Stomach (tissue), 9 donors: ENCODE results near the gene LARGE2. TPM values are rescaled to one million over a fixed set of nuclear protein-coding genes. Genes with fewer than 3 reads are reported as not detected.

Source experiments
- DNase-seq, 2 donors: peaks; one replicate each; pipeline versions ENCODE4 v3.0.0 to v3.0.0-alpha.2; 2013 to 2019
- H3K27ac ChIP-seq, 5 donors: fragments of 200-600 bp in 4 of 5; sonication (generic) in 4 of 5; one replicate each; pipeline ENCODE4 v1.5.1; 2013 to 2019; ENCODE audit warnings: mild to moderate bottlenecking in 1 of 5, moderate library complexity in 1 of 5
- H3K27me3 ChIP-seq, 3 donors: fragments of 200-600 bp; sonication (generic); one replicate each; pipeline ENCODE4 v1.5.1; 2017 to 2019; ENCODE audit warnings: mixed run types in 1 of 3
- H3K36me3 ChIP-seq, 4 donors: fragments of 200-600 bp; sonication (generic); 1 replicate in 3 of 4; 2 replicates in 1 of 4; pipeline ENCODE4 v1.5.1; 2016 to 2019
- H3K4me1 ChIP-seq, 4 donors: fragments of 200-600 bp; sonication (generic); one replicate each; pipeline ENCODE4 v1.5.1; 2016 to 2019
- H3K4me3 ChIP-seq, 4 donors: fragments of 200-600 bp; sonication (generic) in 3 of 4; one replicate each; pipeline ENCODE4 v1.5.1; 2016 to 2019; ENCODE audit warnings: mild to moderate bottlenecking in 1 of 4
- H3K9me3 ChIP-seq, 4 donors: fragments of 200-600 bp; sonication (generic); one replicate each; pipeline ENCODE4 v1.5.1; 2016 to 2019
- EP300 ChIP-seq: sonication (generic); formaldehyde crosslinking; IDR thresholded peaks from one replicate; pipeline ENCODE4 v1.6.1; 2017; ENCODE audit warnings: antibody characterized with exemption
- POLR2A ChIP-seq, 4 donors: fragments of 450-650 bp; IDR thresholded peaks; one replicate each; pipeline ENCODE4 v1.6.1; 2016; ENCODE audit warnings: antibody characterized with exemption in 4 of 4, control low read depth in 2 of 4, mild to moderate bottlenecking in 1 of 4, moderate library complexity in 1 of 4
- POLR2AphosphoS5 ChIP-seq, 3 donors: sonication (generic); formaldehyde crosslinking; IDR thresholded peaks; one replicate each; pipeline ENCODE4 v1.6.1; 2016; ENCODE audit warnings: antibody characterized with exemption in 3 of 3
- WGBS, 5 donors: extraction: QIAGEN DNeasy Blood & Tissue Kit in 3 of 5; methylation state at CpG; one replicate each; pipeline versions ENCODE4 v1.1.5 to v1.1.7; 2013 to 2018; 5-methylcytosine and 5-hydroxymethylcytosine counted together
- intact Hi-C: fragments of 100-400 bp; cut with DNase I; formaldehyde crosslinking; loops from one replicate; pipeline ENCODE4 v1.15.1; 2023; ENCODE audit warnings: low total_unique reads
- polyA plus RNA-seq, 3 donors: library from polyadenylated mRNA; stranded (reverse); fragments of 200-250 nt; gene quantifications; one replicate each; pipeline ENCODE4 v1.2.3, GENCODE V29; 2013
- total RNA-seq, 5 donors: library from RNA; depleted of rRNA; stranded (reverse); fragments of >200 nt; gene quantifications; one replicate each; pipeline versions ENCODE4 v1.1.0 to v1.2.3, GENCODE V29; 2014 to 2016
- TF ChIP-seq, protein P1 (sequence below), 7 experiments: fragments of 450-650 bp in 4 of 7; fragments of 200-600 bp in 3 of 7; sonication (generic) in 3 of 7; IDR thresholded peaks; one replicate each; pipeline ENCODE4 v1.5.1; 2016 to 2019; ENCODE audit warnings: antibody characterized with exemption in 7 of 7, control low read depth in 2 of 7, mild to moderate bottlenecking in 1 of 7
- donor health status: healthy with polysubstance abuse.
- donor health status: Bipolar disorder and iron deficiency.
- donor health status: healthy.

LARGE2 gene
- total and polyA plus RNA-seq, 8 donors = 4.2 to 45.1 (median 12.5) TPM; not detected in 2

GRCh38 chr11:45917286-45917622 is 5.2 kb upstream of the LARGE2 start:
- no peak for TF ChIP-seq EP300
- no peak for TF ChIP-seq POLR2AphosphoS5 (IDR thresholded peaks at IDR 0.05)
- TF ChIP-seq POLR2A (IDR thresholded peaks at IDR 0.05) = no peak
- TF ChIP-seq, protein P1, sequence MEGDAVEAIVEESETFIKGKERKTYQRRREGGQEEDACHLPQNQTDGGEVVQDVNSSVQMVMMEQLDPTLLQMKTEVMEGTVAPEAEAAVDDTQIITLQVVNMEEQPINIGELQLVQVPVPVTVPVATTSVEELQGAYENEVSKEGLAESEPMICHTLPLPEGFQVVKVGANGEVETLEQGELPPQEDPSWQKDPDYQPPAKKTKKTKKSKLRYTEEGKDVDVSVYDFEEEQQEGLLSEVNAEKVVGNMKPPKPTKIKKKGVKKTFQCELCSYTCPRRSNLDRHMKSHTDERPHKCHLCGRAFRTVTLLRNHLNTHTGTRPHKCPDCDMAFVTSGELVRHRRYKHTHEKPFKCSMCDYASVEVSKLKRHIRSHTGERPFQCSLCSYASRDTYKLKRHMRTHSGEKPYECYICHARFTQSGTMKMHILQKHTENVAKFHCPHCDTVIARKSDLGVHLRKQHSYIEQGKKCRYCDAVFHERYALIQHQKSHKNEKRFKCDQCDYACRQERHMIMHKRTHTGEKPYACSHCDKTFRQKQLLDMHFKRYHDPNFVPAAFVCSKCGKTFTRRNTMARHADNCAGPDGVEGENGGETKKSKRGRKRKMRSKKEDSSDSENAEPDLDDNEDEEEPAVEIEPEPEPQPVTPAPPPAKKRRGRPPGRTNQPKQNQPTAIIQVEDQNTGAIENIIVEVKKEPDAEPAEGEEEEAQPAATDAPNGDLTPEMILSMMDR (IDR thresholded peaks at IDR 0.05) = no peak
- peaks cover 21 to 62% (median 48%) of the 10 kb centered on the region in 4 donors for H3K4me1 ChIP-seq
- peak overlapping the region; percentile 86 to 96 (median 87) for H3K27ac ChIP-seq
- intact Hi-C loops = no loop called here
- WGBS, 5 donors = 1 to 4% (median 3%) methylated on average over 16 of the region's 16 CpGs
- peaks cover 0 to 11% (median 8%) of the 10 kb centered on the region in 3 donors for H3K27me3 ChIP-seq
- no peaks in the 10 kb centered on the region for H3K9me3 ChIP-seq
- no peak for DNase-seq
- peaks cover 35 to 42% (median 41%) of the 10 kb centered on the region in 4 donors for H3K36me3 ChIP-seq
- peak overlapping the region; percentile 71 to 92 (median 90) for H3K4me3 ChIP-seq

DNA sequence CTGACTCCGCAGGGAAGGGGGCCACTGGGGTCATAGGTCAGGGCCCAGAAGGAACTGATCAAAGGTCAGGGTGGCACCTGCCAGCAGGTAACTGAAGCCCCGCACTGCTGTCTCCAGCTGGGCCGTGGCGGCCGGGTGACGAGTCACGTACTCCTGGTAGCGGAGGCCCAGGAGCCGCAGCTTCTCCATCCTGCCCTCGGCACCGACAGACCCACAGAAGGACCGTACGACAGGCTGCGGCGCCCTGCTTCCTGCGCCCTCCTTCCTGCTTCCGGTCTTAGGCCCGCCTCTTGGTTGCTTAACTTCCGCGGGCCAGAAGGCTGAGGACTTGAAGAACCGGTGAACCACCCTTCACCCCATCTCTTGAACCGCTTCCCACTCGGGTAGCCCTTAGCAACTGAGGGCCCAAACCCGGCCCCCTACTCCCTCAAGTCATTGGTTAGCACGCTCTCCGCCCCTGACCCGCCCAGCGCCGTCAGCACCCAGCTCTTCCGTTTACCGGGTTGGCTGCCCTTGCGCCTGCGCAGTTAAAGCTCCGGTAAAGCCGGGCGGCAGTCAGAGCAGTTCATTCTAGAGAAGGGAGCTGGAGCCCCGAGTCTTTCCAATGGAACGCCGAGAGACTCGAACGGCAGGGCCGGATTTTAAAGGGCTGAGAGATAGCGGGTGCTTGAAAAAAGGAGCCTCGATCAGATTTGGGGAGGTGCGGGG is 4.7 kb upstream of the LARGE2 start, which contains the start of gene PEX16:
Gene PEX16 (minus strand): TSS at position 255 of the 708 bp plus-strand sequence. CDS start 66 bp downstream, at position 189.
- H3K36me3 ChIP-seq = peaks cover 32 to 37% (median 36%) of the 10 kb centered on the region in 4 donors
- peak; percentile 97 to 99 for DNase-seq
- H3K4me1 ChIP-seq = peaks cover 27 to 68% (median 53%) of the 10 kb centered on the region in 4 donors
- peak within 1 kb of the TSS; percentile 86 to 96 (median 87) for H3K27ac ChIP-seq
- H3K27me3 ChIP-seq = peaks cover 0 to 16% (median 13%) of the 10 kb centered on the region in 3 donors
- H3K9me3 ChIP-seq = no peaks in the 10 kb centered on the region
- WGBS, 5 donors = 0% methylated on average over 37 to 45 of the region's 45 CpGs
- TF ChIP-seq EP300 (no peak), POLR2A (IDR thresholded peaks at IDR 0.05) (peak in 1 of 4 donors; percentile 75), POLR2AphosphoS5 (IDR thresholded peaks at IDR 0.05) (peak; percentile 51 to 98 (median 93))
- TF ChIP-seq, protein P1 (IDR thresholded peaks at IDR 0.05) = no peak
- intact Hi-C loops = no loop called here
- peak within 1 kb of the TSS; percentile 71 to 92 (median 90) for H3K4me3 ChIP-seq

DNA sequence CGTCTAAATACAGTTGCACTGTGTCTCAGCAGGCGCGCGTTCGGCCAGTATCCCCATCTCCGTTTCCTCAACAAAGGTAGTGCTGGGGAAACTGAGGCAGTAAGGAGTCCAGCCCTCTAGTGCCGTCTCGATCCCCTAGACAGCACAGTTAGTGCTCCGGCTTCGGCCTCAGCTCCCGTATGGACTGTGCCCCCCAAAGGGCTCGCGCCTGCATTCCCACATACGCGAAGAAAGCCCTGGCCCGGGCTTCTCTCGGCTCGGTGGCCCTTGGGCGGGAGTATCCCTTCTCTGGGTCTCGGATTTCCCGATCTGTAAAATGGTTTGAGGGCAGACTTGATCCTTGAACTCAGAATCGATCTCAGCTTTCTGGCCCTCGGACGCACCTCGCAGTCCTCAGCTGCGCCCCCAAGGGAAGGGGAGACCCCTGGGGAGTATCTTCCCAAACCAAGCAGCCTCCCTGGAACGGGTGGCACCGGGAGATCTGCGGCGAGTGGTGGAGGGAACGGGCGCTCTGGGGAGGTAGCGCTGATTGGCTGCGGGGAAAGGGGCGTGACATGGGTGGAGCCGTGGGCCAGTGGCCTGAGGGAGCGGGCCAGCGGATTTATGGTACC is 4.0 kb upstream of the LARGE2 start:
- H3K4me3 ChIP-seq = peak overlapping the region; percentile 71 to 92 (median 90)
- peak; percentile 87 to 88 for DNase-seq
- H3K36me3 ChIP-seq = peaks cover 25 to 30% (median 29%) of the 10 kb centered on the region in 4 donors
- H3K9me3 ChIP-seq = no peaks in the 10 kb centered on the region
- 0 to 1% (median 1%) methylated on average over 34 to 38 of the region's 38 CpGs for WGBS, 5 donors
- intact Hi-C loops = no loop called here
- H3K27ac ChIP-seq = peak overlapping the region; percentile 86 to 96 (median 87)
- peaks cover 0 to 23% (median 20%) of the 10 kb centered on the region in 3 donors for H3K27me3 ChIP-seq
- no peak for TF ChIP-seq EP300
- TF ChIP-seq POLR2A (IDR thresholded peaks at IDR 0.05) = peak in 1 of 4 donors; percentile 41
- TF ChIP-seq, protein P1 (IDR thresholded peaks at IDR 0.05) = no peak
- TF ChIP-seq POLR2AphosphoS5 (IDR thresholded peaks at IDR 0.05) = peak; percentile 50 to 86 (median 76)
- H3K4me1 ChIP-seq = peaks cover 33 to 74% (median 60%) of the 10 kb centered on the region in 4 donors

GRCh38 chr11:45918962-45919675 is 3.3 kb upstream of the LARGE2 start:
- TF ChIP-seq EP300 = no peak
- Histone ChIP-seq H3K27ac (peak overlapping the region; percentile 38 to 96 (median 87)), H3K4me1 (peaks cover 33 to 75% (median 60%) of the 10 kb centered on the region in 4 donors), H3K27me3 (peaks cover 0 to 27% (median 20%) of the 10 kb centered on the region in 3 donors), H3K9me3 (no peaks in the 10 kb centered on the region), H3K4me3 (peak overlapping the region; percentile 71 to 92 (median 90)), H3K36me3 (peaks cover 18 to 23% (median 22%) of the 10 kb centered on the region in 4 donors)
- no peak for DNase-seq
- intact Hi-C loops = no loop called here
- 63 to 70% (median 67%) methylated on average over 7 of the region's 7 CpGs for WGBS, 5 donors
